Cardiac muscle cell (in vitro differentiated cells and primary cell): ENCODE measurements around the gene PTPRM. TPM values are rescaled to one million over a fixed set of nuclear protein-coding genes. Genes with fewer than 3 reads are reported as not detected.

Experiments
- DNase-seq, 2 donors: peaks; one replicate each; pipeline versions ENCODE4 v3.0.0 to v3.0.0-alpha.2; 2010 to 2017; ENCODE audit warnings: low read depth in 1 of 2, low spot score in 1 of 2
- H3K27ac ChIP-seq: fragments of 200-600 bp; sonication (generic); 2 replicates; pipeline ENCODE4 v1.5.1; 2016
- H3K27me3 ChIP-seq: fragments of 200-600 bp; sonication (generic); 2 replicates; pipeline ENCODE4 v1.6.0; 2016; ENCODE audit warnings: control low read depth
- H3K36me3 ChIP-seq: fragments of 200-600 bp; sonication (generic); 2 replicates; pipeline ENCODE4 v1.5.1; 2016; ENCODE audit warnings: control low read depth
- H3K4me1 ChIP-seq: fragments of 200-600 bp; sonication (generic); 2 replicates; pipeline ENCODE4 v1.8.1; 2017; ENCODE audit warnings: low read depth, mild to moderate bottlenecking, mixed run types
- H3K4me3 ChIP-seq: fragments of 200-600 bp; sonication (generic); 2 replicates; pipeline ENCODE4 v1.5.1; 2016; ENCODE audit warnings: mild to moderate bottlenecking
- H3K9me3 ChIP-seq: fragments of 200-600 bp; sonication (generic); 2 replicates; pipeline ENCODE4 v1.5.1; 2017; ENCODE audit warnings: low read depth, mild to moderate bottlenecking, control low read depth
- polyA plus RNA-seq: library from polyadenylated mRNA; unstranded; fragments of >200 nt; fragmentation: Nextera tagmentation; extraction: Ambion mirVana; gene quantifications from 2 replicates; pipeline ENCODE4 v1.2.1, GENCODE V29; 2016
- total RNA-seq: library from RNA; depleted of rRNA; stranded (reverse); fragments of >200 nt; gene quantifications from 2 replicates; pipeline ENCODE4 v1.2.3, GENCODE V29; 2016
- TF ChIP-seq, protein P1 (sequence below): IDR thresholded peaks from 2 replicates; pipeline ENCODE4 v1.5.1; 2012; ENCODE audit warnings: low read depth, mild to moderate bottlenecking, low read length

The PTPRM gene
- total and polyA plus RNA-seq, 2 experiments from 2014 or later = 26.5 to 48.8 TPM

DNA sequence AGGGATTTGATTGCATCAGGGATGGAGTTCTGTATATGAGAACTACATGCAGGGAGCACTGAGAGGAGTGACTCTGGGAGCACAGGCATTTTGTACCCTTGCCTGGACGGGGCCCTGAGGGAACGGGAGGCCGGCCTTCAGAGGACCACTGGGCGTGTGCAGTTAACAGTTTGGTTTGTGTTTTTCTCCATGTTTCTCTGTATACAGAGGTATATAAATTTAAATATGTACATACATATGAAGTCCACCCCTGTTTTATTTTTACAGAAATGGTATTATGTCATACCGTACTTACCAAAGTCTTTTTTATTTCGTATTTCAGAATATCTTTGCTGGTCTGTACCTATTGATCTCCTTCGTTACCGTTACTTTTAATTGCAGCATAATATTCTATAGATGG lies 111.3 kb downstream of the PTPRM start:
- Histone ChIP-seq H3K4me1 (peaks cover 19% of the 10 kb centered on the region), H3K27me3 (no peaks in the 10 kb centered on the region), H3K4me3 (no peak overlapping the region), H3K27ac (no peak overlapping the region), H3K9me3 (no peaks in the 10 kb centered on the region), H3K36me3 (no peaks in the 10 kb centered on the region)
- TF ChIP-seq, protein P1, sequence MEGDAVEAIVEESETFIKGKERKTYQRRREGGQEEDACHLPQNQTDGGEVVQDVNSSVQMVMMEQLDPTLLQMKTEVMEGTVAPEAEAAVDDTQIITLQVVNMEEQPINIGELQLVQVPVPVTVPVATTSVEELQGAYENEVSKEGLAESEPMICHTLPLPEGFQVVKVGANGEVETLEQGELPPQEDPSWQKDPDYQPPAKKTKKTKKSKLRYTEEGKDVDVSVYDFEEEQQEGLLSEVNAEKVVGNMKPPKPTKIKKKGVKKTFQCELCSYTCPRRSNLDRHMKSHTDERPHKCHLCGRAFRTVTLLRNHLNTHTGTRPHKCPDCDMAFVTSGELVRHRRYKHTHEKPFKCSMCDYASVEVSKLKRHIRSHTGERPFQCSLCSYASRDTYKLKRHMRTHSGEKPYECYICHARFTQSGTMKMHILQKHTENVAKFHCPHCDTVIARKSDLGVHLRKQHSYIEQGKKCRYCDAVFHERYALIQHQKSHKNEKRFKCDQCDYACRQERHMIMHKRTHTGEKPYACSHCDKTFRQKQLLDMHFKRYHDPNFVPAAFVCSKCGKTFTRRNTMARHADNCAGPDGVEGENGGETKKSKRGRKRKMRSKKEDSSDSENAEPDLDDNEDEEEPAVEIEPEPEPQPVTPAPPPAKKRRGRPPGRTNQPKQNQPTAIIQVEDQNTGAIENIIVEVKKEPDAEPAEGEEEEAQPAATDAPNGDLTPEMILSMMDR = no peak
- DNase-seq = no peak

DNA sequence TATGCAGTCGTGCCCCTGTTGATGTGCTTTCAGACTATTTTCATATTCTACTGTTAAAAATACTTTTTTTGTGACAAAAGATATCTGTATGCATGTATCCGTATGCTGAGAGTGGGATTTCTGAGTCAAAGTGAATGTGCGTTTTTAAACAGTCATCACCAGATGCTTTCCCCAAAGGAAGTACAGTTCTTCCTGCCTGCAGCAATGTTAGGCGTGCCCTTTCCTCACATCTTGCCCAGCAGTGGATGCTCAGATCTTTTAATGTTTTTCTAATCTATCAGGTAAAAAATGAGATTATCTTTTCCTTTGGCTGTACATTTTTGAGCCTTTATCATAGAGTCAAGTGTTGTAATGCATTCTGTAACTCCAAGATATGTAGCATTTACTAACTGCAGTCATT lies 111.7 kb downstream of the PTPRM start:
- Histone ChIP-seq H3K27ac (no peak overlapping the region), H3K27me3 (no peaks in the 10 kb centered on the region), H3K4me3 (no peak overlapping the region), H3K9me3 (no peaks in the 10 kb centered on the region), H3K4me1 (peaks cover 24% of the 10 kb centered on the region), H3K36me3 (no peaks in the 10 kb centered on the region)
- TF ChIP-seq, protein P1 = no peak
- DNase-seq = no peak

DNA sequence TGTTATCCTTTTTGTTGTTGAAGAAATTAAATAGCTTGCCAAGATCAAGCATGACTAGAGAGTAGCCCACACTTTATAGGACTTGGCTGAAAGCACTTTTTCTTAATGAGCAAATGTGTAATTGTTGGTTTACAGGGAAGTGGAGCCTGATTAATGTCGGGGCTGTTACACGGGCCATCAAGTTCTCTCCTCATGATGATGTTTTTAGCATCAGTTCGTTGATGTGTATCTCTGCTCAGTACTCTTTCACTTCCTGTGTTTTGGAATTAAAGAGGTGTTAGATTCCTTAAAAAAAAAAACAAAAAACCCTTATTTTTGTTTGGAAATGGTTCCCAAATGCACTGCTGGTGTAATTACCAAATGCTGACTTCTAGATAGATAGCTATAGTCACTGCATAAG lies 114.2 kb downstream of the PTPRM start:
- Histone ChIP-seq H3K27ac (no peak overlapping the region), H3K36me3 (no peaks in the 10 kb centered on the region), H3K9me3 (no peaks in the 10 kb centered on the region), H3K4me1 (peaks cover 22% of the 10 kb centered on the region), H3K27me3 (no peaks in the 10 kb centered on the region), H3K4me3 (no peak overlapping the region)
- no peak for DNase-seq
- TF ChIP-seq, protein P1 = no peak

DNA sequence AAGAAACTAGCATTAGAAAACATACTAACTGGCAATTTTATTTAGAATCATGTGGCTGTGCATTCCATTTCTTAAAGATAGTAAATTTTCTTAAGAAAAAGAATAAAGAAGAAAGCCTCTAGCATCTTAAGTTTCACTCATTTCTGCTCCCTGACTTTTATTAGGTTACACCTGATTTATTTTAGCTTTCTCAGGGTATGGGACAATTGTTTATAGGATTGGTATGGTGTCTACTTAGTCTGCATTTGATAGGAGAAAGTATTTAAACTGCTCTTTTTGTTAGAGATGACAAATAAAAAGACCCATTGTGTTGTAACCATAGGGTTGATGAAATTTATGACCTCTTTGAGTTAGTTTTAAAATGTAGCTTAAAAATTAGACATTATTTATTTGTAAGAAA lies 115.2 kb downstream of the PTPRM start:
- Histone ChIP-seq H3K27ac (no peak overlapping the region), H3K9me3 (no peaks in the 10 kb centered on the region), H3K27me3 (no peaks in the 10 kb centered on the region), H3K36me3 (no peaks in the 10 kb centered on the region), H3K4me1 (peaks cover 16% of the 10 kb centered on the region), H3K4me3 (no peak overlapping the region)
- TF ChIP-seq, protein P1 = no peak
- DNase-seq = no peak

DNA sequence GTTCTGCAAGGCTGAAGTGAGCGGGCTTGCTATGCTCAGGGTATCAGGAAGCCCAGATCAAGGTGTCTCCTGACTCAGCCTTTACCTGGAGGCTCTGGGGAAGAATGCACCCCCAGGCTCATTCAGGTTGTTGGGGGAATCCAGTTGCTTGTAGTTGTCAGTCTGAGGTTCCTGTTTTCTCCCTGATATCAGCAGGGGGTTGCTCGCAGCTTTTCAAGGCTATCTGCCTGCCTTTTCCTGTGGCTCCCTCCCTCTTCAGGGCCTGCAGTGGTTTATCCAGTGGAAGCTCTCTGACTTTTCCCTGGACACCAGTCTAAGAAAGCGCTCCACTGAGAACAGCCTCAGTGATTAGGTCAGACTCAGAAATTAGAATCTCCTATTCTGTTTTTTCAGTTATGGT lies 116.6 kb downstream of the PTPRM start:
- TF ChIP-seq, protein P1 = no peak
- no peaks in the 10 kb centered on the region for H3K36me3 ChIP-seq
- no peak overlapping the region for H3K4me3 ChIP-seq
- H3K4me1 ChIP-seq = peaks cover 16% of the 10 kb centered on the region
- H3K27me3 ChIP-seq = no peaks in the 10 kb centered on the region
- DNase-seq = no peak
- H3K27ac ChIP-seq = no peak overlapping the region
- no peaks in the 10 kb centered on the region for H3K9me3 ChIP-seq

DNA sequence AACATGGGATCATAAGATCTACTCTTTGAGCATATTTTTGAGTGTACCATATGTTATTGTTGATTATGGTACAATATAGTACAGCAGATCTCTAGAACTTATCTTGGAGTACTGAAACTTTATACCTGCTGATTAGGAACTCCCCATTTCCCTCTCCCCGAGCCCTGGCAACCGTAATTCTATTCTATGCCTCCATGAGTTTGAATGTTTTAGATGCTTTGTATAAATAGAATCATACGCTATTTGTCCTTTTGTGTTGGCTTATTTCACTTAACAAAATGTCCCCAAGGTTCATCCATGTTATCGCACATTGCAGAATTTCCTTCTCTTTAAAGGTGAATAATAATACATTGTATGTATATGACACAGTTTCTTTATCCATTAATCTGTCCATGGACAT lies 117.2 kb downstream of the PTPRM start:
- TF ChIP-seq, protein P1 = no peak
- H3K4me3 ChIP-seq = no peak overlapping the region

More for the DNA sequence above, 117.2 kb downstream of the PTPRM start:
- Histone ChIP-seq H3K27ac (no peak overlapping the region), H3K9me3 (no peaks in the 10 kb centered on the region), H3K27me3 (no peaks in the 10 kb centered on the region), H3K36me3 (no peaks in the 10 kb centered on the region), H3K4me1 (peaks cover 16% of the 10 kb centered on the region)
- DNase-seq = no peak
